ENCODE results near the gene PNP. TPM values are rescaled to one million over a fixed set of nuclear protein-coding genes. Genes with fewer than 3 reads are reported as not detected.

Gene PNP
- total and polyA plus RNA-seq, 10 of the 15 experiments (the other 5 are each of a cell fraction or from before 2014, with no cell fraction given): 103 to 215 (median 138) TPM

DNA sequence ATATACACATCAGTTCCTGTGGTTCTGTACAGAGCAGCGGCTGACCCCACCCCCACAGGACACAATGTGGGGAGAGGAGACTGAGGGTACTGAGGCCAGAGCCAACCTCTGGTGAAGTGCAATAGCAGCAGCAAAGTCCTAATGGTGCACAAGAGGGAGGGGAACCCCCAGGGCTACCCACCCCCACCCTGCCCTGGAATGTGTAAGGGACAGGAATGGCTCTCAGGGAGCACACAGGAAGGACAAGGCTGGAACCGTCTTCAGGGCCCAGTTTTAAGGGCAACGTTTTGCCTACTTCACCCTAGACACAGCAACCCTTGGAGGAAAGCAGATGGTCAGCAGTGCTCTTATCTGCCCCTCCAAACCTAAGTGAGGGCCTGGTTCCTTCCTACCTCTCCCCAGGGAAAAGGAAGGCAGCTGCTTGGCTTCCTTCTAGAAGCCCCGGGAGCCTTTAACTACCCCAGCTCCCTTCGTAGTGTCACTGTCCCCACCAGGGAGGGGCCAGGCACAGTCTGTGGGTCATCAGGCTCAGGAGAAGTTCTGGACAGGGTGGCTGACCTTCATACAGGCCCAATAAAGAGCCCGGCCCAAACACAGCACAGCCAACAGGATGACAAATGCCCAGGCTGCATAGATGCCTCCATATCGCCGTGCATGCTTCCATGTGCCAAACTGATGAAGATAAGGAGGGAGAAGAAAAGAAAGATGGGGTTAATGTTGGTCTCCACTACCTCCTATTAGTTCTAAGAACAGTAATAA is 11.0 kb upstream of the PNP start:
- in situ Hi-C loops (cut with MboI) (no loop called here), intact Hi-C loops (cut with micrococcal nuclease; ENCODE audit: unreplicated experiment) (no loop called here)
- no TSS peak for BruUV-seq (replicated peaks)
- no peak overlapping the region for H3K27ac ChIP-seq (ENCODE audit: control insufficient read depth, insufficient read depth)
- CTCF ChIA-PET: interaction anchor here (0.5 to 5.4 kb wide), 2 partner anchors 25 to 43 kb away, joined by 3 to 39 read pairs; partner anchors contain the start of gene TEP1
- no peaks in the 10 kb centered on the region for H4K20me1 ChIP-seq (ENCODE audit: control insufficient read depth, insufficient read depth)
- ATAC-seq (no peak), FAIRE-seq (no peak), DNase-seq (ENCODE audit: low read depth, low spot score) (no peak)
- TF ChIP-seq POLR2AphosphoS5 (IDR thresholded peaks at IDR 0.05; ENCODE audit: low read length) (peak; percentile 54), JUNB (IDR thresholded peaks at IDR 0.05) (no peak), SUZ12 (IDR thresholded peaks at IDR 0.05; ENCODE audit: unreplicated experiment) (no peak), FOXM1 (IDR thresholded peaks at IDR 0.05; ENCODE audit: low read depth, low read length) (no peak), MTA3 (IDR thresholded peaks at IDR 0.05; ENCODE audit: borderline replicate concordance, low read length) (peak; percentile 58; the same call in 1 of the 2 replicates), SMAD1 (IDR thresholded peaks at IDR 0.05; ENCODE audit: low read depth, partially characterized antibody) (no peak), SPI1 (IDR thresholded peaks at IDR 0.05; ENCODE audit: borderline replicate concordance, insufficient read depth, low read depth, low read length) (no peak), RB1 (IDR thresholded peaks at IDR 0.05; ENCODE audit: borderline replicate concordance) (no peak), TCF3 (IDR thresholded peaks at IDR 0.05; ENCODE audit: borderline replicate concordance, insufficient read depth, low read depth, low read length) (no peak), CREM (IDR thresholded peaks at IDR 0.05; ENCODE audit: low read depth) (no peak), POU2F2 (IDR thresholded peaks at IDR 0.05; ENCODE audit: borderline replicate concordance, low read depth, low read length) (no peak), POLR2A (IDR thresholded peaks at IDR 0.05; ENCODE audit: low read depth, low read length) (0 out of 2 replicates have a peak, but pooled peaks have one; percentile 48), SRF (IDR thresholded peaks at IDR 0.05; ENCODE audit: low read depth in 2 of 2, low read length in 2 of 2) (no peak)
- TF ChIP-seq, protein P1, sequence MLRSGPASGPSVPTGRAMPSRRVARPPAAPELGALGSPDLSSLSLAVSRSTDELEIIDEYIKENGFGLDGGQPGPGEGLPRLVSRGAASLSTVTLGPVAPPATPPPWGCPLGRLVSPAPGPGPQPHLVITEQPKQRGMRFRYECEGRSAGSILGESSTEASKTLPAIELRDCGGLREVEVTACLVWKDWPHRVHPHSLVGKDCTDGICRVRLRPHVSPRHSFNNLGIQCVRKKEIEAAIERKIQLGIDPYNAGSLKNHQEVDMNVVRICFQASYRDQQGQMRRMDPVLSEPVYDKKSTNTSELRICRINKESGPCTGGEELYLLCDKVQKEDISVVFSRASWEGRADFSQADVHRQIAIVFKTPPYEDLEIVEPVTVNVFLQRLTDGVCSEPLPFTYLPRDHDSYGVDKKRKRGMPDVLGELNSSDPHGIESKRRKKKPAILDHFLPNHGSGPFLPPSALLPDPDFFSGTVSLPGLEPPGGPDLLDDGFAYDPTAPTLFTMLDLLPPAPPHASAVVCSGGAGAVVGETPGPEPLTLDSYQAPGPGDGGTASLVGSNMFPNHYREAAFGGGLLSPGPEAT (IDR thresholded peaks at IDR 0.05; ENCODE audit: low read depth): no peak
- TF ChIP-seq, protein P2, sequence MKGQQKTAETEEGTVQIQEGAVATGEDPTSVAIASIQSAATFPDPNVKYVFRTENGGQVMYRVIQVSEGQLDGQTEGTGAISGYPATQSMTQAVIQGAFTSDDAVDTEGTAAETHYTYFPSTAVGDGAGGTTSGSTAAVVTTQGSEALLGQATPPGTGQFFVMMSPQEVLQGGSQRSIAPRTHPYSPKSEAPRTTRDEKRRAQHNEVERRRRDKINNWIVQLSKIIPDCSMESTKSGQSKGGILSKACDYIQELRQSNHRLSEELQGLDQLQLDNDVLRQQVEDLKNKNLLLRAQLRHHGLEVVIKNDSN (IDR thresholded peaks at IDR 0.05; ENCODE audit: borderline replicate concordance, extremely low read length, insufficient read depth, low read depth, low read length): no peak
- TF ChIP-seq, protein P3, sequence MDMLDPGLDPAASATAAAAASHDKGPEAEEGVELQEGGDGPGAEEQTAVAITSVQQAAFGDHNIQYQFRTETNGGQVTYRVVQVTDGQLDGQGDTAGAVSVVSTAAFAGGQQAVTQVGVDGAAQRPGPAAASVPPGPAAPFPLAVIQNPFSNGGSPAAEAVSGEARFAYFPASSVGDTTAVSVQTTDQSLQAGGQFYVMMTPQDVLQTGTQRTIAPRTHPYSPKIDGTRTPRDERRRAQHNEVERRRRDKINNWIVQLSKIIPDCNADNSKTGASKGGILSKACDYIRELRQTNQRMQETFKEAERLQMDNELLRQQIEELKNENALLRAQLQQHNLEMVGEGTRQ (IDR thresholded peaks at IDR 0.05; ENCODE audit: borderline replicate concordance, low read depth, low read length): no peak
- TF ChIP-seq, protein P4, sequence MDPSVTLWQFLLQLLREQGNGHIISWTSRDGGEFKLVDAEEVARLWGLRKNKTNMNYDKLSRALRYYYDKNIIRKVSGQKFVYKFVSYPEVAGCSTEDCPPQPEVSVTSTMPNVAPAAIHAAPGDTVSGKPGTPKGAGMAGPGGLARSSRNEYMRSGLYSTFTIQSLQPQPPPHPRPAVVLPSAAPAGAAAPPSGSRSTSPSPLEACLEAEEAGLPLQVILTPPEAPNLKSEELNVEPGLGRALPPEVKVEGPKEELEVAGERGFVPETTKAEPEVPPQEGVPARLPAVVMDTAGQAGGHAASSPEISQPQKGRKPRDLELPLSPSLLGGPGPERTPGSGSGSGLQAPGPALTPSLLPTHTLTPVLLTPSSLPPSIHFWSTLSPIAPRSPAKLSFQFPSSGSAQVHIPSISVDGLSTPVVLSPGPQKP (IDR thresholded peaks at IDR 0.05; ENCODE audit: low read depth, low read length): no peak
- WGBS (ENCODE audit: insufficient coverage, insufficient replicate concordance, low lambda C conversion rate, missing lambda C conversion rate): 70% methylated on average over 8 of the region's 8 CpGs
- H3K79me2 ChIP-seq (ENCODE audit: control insufficient read depth, insufficient read depth, low read length): peaks cover 53% of the 10 kb centered on the region
- RAD21 ChIA-PET (ENCODE audit: unreplicated experiment): no interaction called here
- H3K9ac ChIP-seq (ENCODE audit: control insufficient read depth, insufficient read depth, low read length): no peak overlapping the region
- H3K9me3 ChIP-seq (replicated peaks; ENCODE audit: control insufficient read depth, insufficient read depth, low read length): no peaks in the 10 kb centered on the region
- H3K36me3 ChIP-seq (ENCODE audit: control insufficient read depth in 2 of 2, insufficient read depth in 2 of 2, low read length in 1 of 2): peaks cover 11 to 27% of the 10 kb centered on the region in 2 experiments
- H3K4me2 ChIP-seq (ENCODE audit: control insufficient read depth, insufficient read depth): no peak overlapping the region
- SMC1A ChIA-PET (ENCODE audit: uncharacterized antibody, unreplicated experiment): no interaction called here
- no peak overlapping the region for H2AFZ ChIP-seq (ENCODE audit: control insufficient read depth, low read depth, low read length)
- H3K4me3 ChIP-seq: no peak overlapping the region
- no peaks in the 10 kb centered on the region for H3K27me3 ChIP-seq (replicated peaks in 1 of 2; ENCODE audit: control insufficient read depth in 2 of 2, insufficient read depth in 2 of 2, low read length in 1 of 2)
- POLR2A ChIA-PET: interaction anchor here (1.0 to 1.2 kb wide), 2 partner anchors 12 to 116 kb away, joined by 3 read pairs; no protein-coding TSS in a partner anchor
- peaks cover 6% of the 10 kb centered on the region for H3K4me1 ChIP-seq (ENCODE audit: control insufficient read depth, insufficient read depth, low read length)
